RCC 7860 (cell line): ENCODE measurements around the gene KDM3B.
A peak's percentile ranks its signal among the peaks of the same experiment; 100 is the strongest.
"Not testable (repeated sequence)": the region's sequence is repeated elsewhere in the genome, so short reads cannot be mapped to it uniquely, and the experiment has no call there.

Source experiments
- DNase-seq: peaks from one replicate; pipeline ENCODE4 v3.0.0-alpha.2; 2015; ENCODE audit warnings: low spot score
- FAIRE-seq: peaks from 2 replicates; lab custom pipeline; 2012; peaks lifted over from hg19 to GRCh38; lab: Jason Lieb, UNC

The KDM3B gene

GRCh38 chr5:138352071-138352721 is at the start of gene KDM3B:
KDM3B (plus strand) TSS chr5:138352685; CDS start chr5:138352796, 111 bp downstream.
- DNase-seq (peak; percentile 74), FAIRE-seq (no peak)

- no peak for FAIRE-seq
- DNase-seq: no peak
Observed at GRCh38 chr5:138303372-138303771, 49.1 kb upstream of the KDM3B start.

- FAIRE-seq (no peak), DNase-seq (no peak)
Observed at GRCh38 chr5:138305797-138306196, 46.7 kb upstream of the KDM3B start.

- FAIRE-seq: no peak
- DNase-seq: no peak
Observed at GRCh38 chr5:138315751-138316278, 36.7 kb upstream of the KDM3B start.

GRCh38 chr5:138316355-138316754 is 36.1 kb upstream of the KDM3B start:
- no peak for FAIRE-seq
- DNase-seq: no peak

- not testable (repeated sequence) for DNase-seq, FAIRE-seq
Observed at GRCh38 chr5:138318211-138318610, 34.3 kb upstream of the KDM3B start.

GRCh38 chr5:138330813-138331448 is 21.6 kb upstream of the KDM3B start:
- DNase-seq (no peak), FAIRE-seq (no peak)

GRCh38 chr5:138331449-138332368 is 20.8 kb upstream of the KDM3B start, which contains the start of gene CDC25C:
CDC25C (minus strand) TSS chr5:138331804; CDS start chr5:138331180, 624 bp downstream.
- peak; percentile 94 for FAIRE-seq

GRCh38 chr5:138334867-138335447 is 17.5 kb upstream of the KDM3B start:
- FAIRE-seq: no peak
- DNase-seq: peak; percentile 66

More at GRCh38 chr5:138331449-138332368, 20.8 kb upstream of the KDM3B start, which contains the start of gene CDC25C:
- peak; percentile 97 for DNase-seq

- no peak for FAIRE-seq
- DNase-seq: peak; percentile 56
Observed at GRCh38 chr5:138336952-138337684, 15.4 kb upstream of the KDM3B start.

- peak; percentile 74 for DNase-seq
- FAIRE-seq: no peak
Observed at GRCh38 chr5:138337685-138338410, 14.6 kb upstream of the KDM3B start, which contains the start of gene FAM53C. FAM53C (plus strand) TSS chr5:138338266; CDS start chr5:138341336, 3,070 bp downstream.

GRCh38 chr5:138338411-138339090 is 13.9 kb upstream of the KDM3B start:
- FAIRE-seq (no peak), DNase-seq (no peak)

GRCh38 chr5:138339091-138339456 is 13.4 kb upstream of the KDM3B start:
- no peak for DNase-seq
- no peak for FAIRE-seq

GRCh38 chr5:138339464-138339863 is 13.0 kb upstream of the KDM3B start:
- no peak for DNase-seq
- no peak for FAIRE-seq

GRCh38 chr5:138340008-138340407 is 12.5 kb upstream of the KDM3B start:
- DNase-seq (no peak), FAIRE-seq (no peak)

- DNase-seq: no peak
Observed at GRCh38 chr5:138344887-138345622, 7.4 kb upstream of the KDM3B start.

GRCh38 chr5:138346889-138347288 is 5.6 kb upstream of the KDM3B start:
- DNase-seq: no peak
- FAIRE-seq: no peak

More at GRCh38 chr5:138344887-138345622, 7.4 kb upstream of the KDM3B start:
- no peak for FAIRE-seq
